H1 (cell line): ENCODE measurements around the gene MYRIP. TPM values are rescaled to one million over a fixed set of nuclear protein-coding genes. Genes with fewer than 3 reads are reported as not detected.

ENCODE experiments used
- CTCF ChIA-PET: fragments of 300-600 bp; sonication (Branson Sonifier 250); formaldehyde crosslinking; loops from one replicate; lab custom pipeline; 2021; ENCODE audit not compliant: partially characterized antibody; lab: Charles Lee
- POLR2A ChIA-PET: fragments of 300-600 bp; sonication (Branson Sonifier 250); formaldehyde crosslinking; loops from one replicate; lab custom pipeline; 2021; ENCODE audit warnings: inconsistent platforms; ENCODE audit not compliant: partially characterized antibody; lab: Charles Lee
- DNase-seq, 2 experiments: peaks; one replicate each; pipeline versions ENCODE4 v3.0.0 to v3.0.0-alpha.2; 2010 to 2022; ENCODE audit warnings: low spot score in 2 of 2, low read depth in 1 of 2, mixed read lengths in 1 of 2
- FAIRE-seq: peaks from 2 replicates; lab custom pipeline; 2011; peaks lifted over from hg19 to GRCh38; lab: Jason Lieb, UNC
- H2AFZ ChIP-seq: 2 replicates; pipeline ENCODE4 v1.8.1; 2012; ENCODE audit warnings: low read length, inconsistent platforms
- H2AK5ac ChIP-seq: 2 replicates; pipeline ENCODE4 v1.6.1; 2013; ENCODE audit warnings: low read depth, low read length
- H2BK120ac ChIP-seq: replicated peaks from 2 replicates; pipeline ENCODE3; 2013; ENCODE audit warnings: low read depth, low read length, inconsistent platforms
- H2BK12ac ChIP-seq: 2 replicates; pipeline ENCODE4 v1.6.1; 2013; ENCODE audit warnings: low read depth, low read length
- H2BK15ac ChIP-seq: 2 replicates; pipeline ENCODE4 v1.6.1; 2013; ENCODE audit warnings: low read length
- H2BK20ac ChIP-seq: 2 replicates; pipeline ENCODE4 v1.6.1; 2013; ENCODE audit warnings: low read length
- H2BK5ac ChIP-seq: 2 replicates; pipeline ENCODE4 v1.6.1; 2013; ENCODE audit warnings: low read depth, low read length
- H3K14ac ChIP-seq: 2 replicates; pipeline ENCODE4 v1.6.1; 2013; ENCODE audit warnings: inconsistent platforms; ENCODE audit not compliant: insufficient read length
- H3K18ac ChIP-seq: 2 replicates; pipeline ENCODE4 v1.6.1; 2013; ENCODE audit warnings: low read length; ENCODE audit errors: extremely low read depth
- H3K23ac ChIP-seq: 2 replicates; pipeline ENCODE4 v1.6.1; 2013; ENCODE audit warnings: inconsistent platforms; ENCODE audit not compliant: insufficient read length
- H3K23me2 ChIP-seq: 2 replicates; pipeline ENCODE4 v1.6.1; 2013; ENCODE audit warnings: low read depth, low read length
- H3K27ac ChIP-seq: 2 replicates; pipeline ENCODE4 v1.6.1; 2011; ENCODE audit warnings: low read depth, low read length, inconsistent platforms
- H3K27me3 ChIP-seq, 4 experiments: replicated peaks in 1 of 4; 1 replicate in 1 of 4; 2 replicates in 3 of 4; pipeline versions ENCODE4 v1.6.1 to v1.8.1; 2011 to 2013; ENCODE audit warnings: low read length in 3 of 4, mild to moderate bottlenecking in 3 of 4, inconsistent platforms in 2 of 4, mixed read lengths in 2 of 4, moderate library complexity in 1 of 4; ENCODE audit not compliant: control insufficient read depth in 3 of 4, insufficient read depth in 3 of 4; ENCODE audit errors: extremely low read depth in 1 of 4
- H3K36me3 ChIP-seq, 4 experiments: 2 replicates each; pipeline versions ENCODE4 v1.6.1 to v1.8.1; 2011 to 2013; ENCODE audit warnings: mild to moderate bottlenecking in 4 of 4, low read length in 3 of 4, moderate library complexity in 2 of 4, control low read depth in 1 of 4, inconsistent platforms in 1 of 4; ENCODE audit not compliant: insufficient read depth in 4 of 4, control insufficient read depth in 2 of 4
- H3K4ac ChIP-seq: replicated peaks from 2 replicates; pipeline ENCODE3; 2013; ENCODE audit warnings: low read length, low read depth, mixed read lengths, inconsistent platforms; ENCODE audit not compliant: insufficient read length
- H3K4me1 ChIP-seq, 4 experiments: replicated peaks in 1 of 4; 1 replicate in 1 of 4; 2 replicates in 3 of 4; pipeline versions ENCODE4 v1.6.1 to v1.8.1; 2011 to 2013; ENCODE audit warnings: low read length in 3 of 4, inconsistent platforms in 2 of 4, mixed read lengths in 1 of 4; ENCODE audit not compliant: insufficient read depth in 4 of 4, control insufficient read depth in 3 of 4
- H3K4me2 ChIP-seq, 2 experiments: 2 replicates each; pipeline versions ENCODE4 v1.6.1 to v1.8.1; 2011 to 2013; ENCODE audit warnings: low read depth in 2 of 2, low read length in 2 of 2, control low read depth in 1 of 2, inconsistent platforms in 1 of 2, mild to moderate bottlenecking in 1 of 2; ENCODE audit not compliant: insufficient read depth in 1 of 2
- H3K4me3 ChIP-seq, 4 experiments: fragments of 200-600, 300-600 bp in 1 of 4; sonication (generic), shearing (Covaris generic), sonication (Bioruptor Twin) in 1 of 4; 2 replicates each; pipeline versions ENCODE4 v1.5.1 to v1.8.1; 2011 to 2016; ENCODE audit warnings: low read length in 4 of 4, low read depth in 3 of 4, control low read depth in 2 of 4, inconsistent platforms in 2 of 4, mild to moderate bottlenecking in 2 of 4, mixed read lengths in 1 of 4, moderate library complexity in 1 of 4; ENCODE audit not compliant: insufficient read depth in 2 of 4; ENCODE audit errors: extremely low read depth in 1 of 4
- H3K56ac ChIP-seq: replicated peaks from 2 replicates; pipeline ENCODE3; 2013; ENCODE audit warnings: low read depth, mild to moderate bottlenecking, mixed read lengths, low read length, inconsistent platforms; ENCODE audit not compliant: insufficient read length
- H3K79me1 ChIP-seq: 2 replicates; pipeline ENCODE4 v1.6.1; 2013; ENCODE audit warnings: low read depth, low read length, control low read depth
- H3K79me2 ChIP-seq, 2 experiments: 2 replicates each; pipeline versions ENCODE4 v1.6.1 to v1.8.1; 2012 to 2013; ENCODE audit warnings: low read length in 2 of 2, mild to moderate bottlenecking in 2 of 2, inconsistent platforms in 1 of 2; ENCODE audit not compliant: insufficient read depth in 2 of 2, control insufficient read depth in 1 of 2
- H3K9ac ChIP-seq, 4 experiments: replicated peaks in 1 of 4; 1 replicate in 1 of 4; 2 replicates in 3 of 4; pipeline versions ENCODE4 v1.6.1 to v1.8.1; 2011 to 2013; ENCODE audit warnings: low read depth in 3 of 4, low read length in 3 of 4, control low read depth in 2 of 4, mild to moderate bottlenecking in 2 of 4, moderate library complexity in 2 of 4, inconsistent platforms in 1 of 4; ENCODE audit errors: extremely low read depth in 1 of 4
- H3K9me3 ChIP-seq, 2 experiments: 2 replicates each; pipeline versions ENCODE4 v1.6.1 to v1.8.1; 2012 to 2013; ENCODE audit warnings: mild to moderate bottlenecking in 2 of 2, moderate library complexity in 2 of 2, control low read depth in 1 of 2, inconsistent platforms in 1 of 2, low read depth in 1 of 2, low read length in 1 of 2, mixed read lengths in 1 of 2; ENCODE audit not compliant: insufficient read depth in 2 of 2
- H4K20me1 ChIP-seq, 2 experiments: replicated peaks in 1 of 2; 2 replicates each; pipeline versions ENCODE3 to v1.8.1; 2011 to 2013; ENCODE audit warnings: inconsistent platforms in 2 of 2, low read length in 2 of 2, mild to moderate bottlenecking in 1 of 2; ENCODE audit not compliant: insufficient read depth in 2 of 2, control insufficient read depth in 1 of 2
- H4K5ac ChIP-seq: 2 replicates; pipeline ENCODE4 v1.6.1; 2013; ENCODE audit warnings: low read length, low read depth, mixed read lengths, inconsistent platforms; ENCODE audit not compliant: insufficient read length
- H4K8ac ChIP-seq: 2 replicates; pipeline ENCODE4 v1.8.0; 2013; ENCODE audit warnings: mild to moderate bottlenecking, moderate library complexity, low read length, inconsistent platforms; ENCODE audit not compliant: insufficient read depth; ENCODE audit errors: extremely low read depth
- H4K91ac ChIP-seq: replicated peaks from 2 replicates; pipeline ENCODE3; 2013; ENCODE audit warnings: low read length, mixed read lengths, inconsistent platforms; ENCODE audit not compliant: insufficient read length
- CHD1 ChIP-seq: IDR thresholded peaks from 2 replicates; pipeline ENCODE4 v1.6.1; 2012; ENCODE audit warnings: low read depth, low read length, improper control_type of control experiment
- CHD2 ChIP-seq: IDR thresholded peaks from 2 replicates; pipeline ENCODE4 v1.6.1; 2012; ENCODE audit warnings: low read length, improper control_type of control experiment
- EZH2 ChIP-seq: fragments of 200-600 bp; sonication (generic); IDR thresholded peaks from 2 replicates; pipeline ENCODE4 v1.7.1; 2012; ENCODE audit warnings: low read depth, mild to moderate bottlenecking, moderate library complexity, low read length, inconsistent platforms; ENCODE audit not compliant: severe bottlenecking
- HDAC6 ChIP-seq: IDR thresholded peaks from one replicate; pipeline ENCODE4 v1.7.1; 2012; ENCODE audit warnings: low read depth, mild to moderate bottlenecking, inconsistent platforms, low read length, moderate library complexity
- KDM1A ChIP-seq: fragments of 200-600, 300-600 bp; sonication (generic); IDR thresholded peaks from 2 replicates; pipeline ENCODE4 v1.7.1; 2016; ENCODE audit warnings: mild to moderate bottlenecking, low read length, borderline replicate concordance
- KDM4A ChIP-seq: IDR thresholded peaks from one replicate; pipeline ENCODE4 v1.7.1; 2012; ENCODE audit warnings: low read depth, mild to moderate bottlenecking, moderate library complexity, low read length, inconsistent platforms; ENCODE audit not compliant: severe bottlenecking
- KDM5A ChIP-seq: fragments of 200-600 bp; IDR thresholded peaks from 2 replicates; pipeline ENCODE4 v1.7.1; 2012; ENCODE audit warnings: mild to moderate bottlenecking, low read length, inconsistent platforms, mixed read lengths
- MAFK ChIP-seq: IDR thresholded peaks from 2 replicates; pipeline ENCODE4 v1.6.1; 2012; ENCODE audit warnings: low read depth, mild to moderate bottlenecking, improper control_type of control experiment, low read length
- MAX ChIP-seq: IDR thresholded peaks from 2 replicates; pipeline ENCODE4 v1.6.1; 2012; ENCODE audit warnings: inconsistent platforms
- USF2 ChIP-seq: IDR thresholded peaks from 2 replicates; pipeline ENCODE4 v1.6.1; 2011; ENCODE audit warnings: low read length, improper control_type of control experiment
- WGBS, 2 experiments: shearing (Covaris generic) in 1 of 2; methylation state at CpG; one replicate each; pipeline versions ENCODE4 v1.1.6 to v1.1.7; 2013 to 2015; ENCODE audit warnings: low lambda C conversion rate in 2 of 2, mixed read lengths in 2 of 2, inconsistent platforms in 1 of 2, low coverage in 1 of 2, missing lambda C conversion rate in 1 of 2; ENCODE audit not compliant: insufficient replicate concordance in 2 of 2, insufficient coverage in 1 of 2, insufficient read length in 1 of 2; ENCODE audit errors: extremely low coverage in 1 of 2, missing lambda C conversion rate in 1 of 2; 5-methylcytosine and 5-hydroxymethylcytosine counted together
- polyA plus RNA-seq, 7 experiments: library from polyadenylated mRNA; depleted of rRNA in 3 of 7; stranded (reverse) in 5 of 7; unstranded in 2 of 7; fragments of >200 nt in 5 of 7; fragments of 200-250 nt in 2 of 7; gene quantifications; 1 replicate in 5 of 7; 2 replicates in 1 of 7; 4 replicates in 1 of 7; pipeline versions ENCODE4 v1.2.1 to v1.2.3, GENCODE V29; 2011 to 2013; ENCODE audit warnings: missing spikeins in 2 of 7, mixed read lengths in 2 of 7
- total RNA-seq: library from RNA; stranded (reverse); fragmentation: NEBNext Ultra II Directional; extraction: Animal tissue kit (Norgen Biotek cat#: 25700); gene quantifications from 2 replicates; pipeline ENCODE4 v1.2.1, GENCODE V29; 2021
- TF ChIP-seq, protein P1 (sequence below): IDR thresholded peaks from 2 replicates; pipeline ENCODE4 v1.6.1; 2012; ENCODE audit warnings: low read length, inconsistent platforms

MYRIP gene
- total and polyA plus RNA-seq, 2 of the 8 experiments (the other 6 are each of a cell fraction or from before 2014, with no cell fraction given) = 0.54 to 4.3 TPM

GRCh38 chr3:40298075-40298474 is 488.7 kb downstream of the MYRIP start:
- no peaks in the 10 kb centered on the region for H3K23me2 ChIP-seq
- ChIA-PET POLR2A (interaction anchor here (1.5 kb wide), 1 partner anchor 11 kb away, joined by 4 read pairs; the partner anchor contains the start of gene EIF1B), CTCF (interaction anchor here (1.5 to 1.9 kb wide), 2 partner anchors 106 to 117 kb away, joined by 4 to 5 read pairs; no protein-coding TSS in a partner anchor)
- no peak overlapping the region for H4K8ac ChIP-seq
- H2BK20ac ChIP-seq = no peak overlapping the region
- H4K91ac ChIP-seq = no peak overlapping the region
- no peak overlapping the region for H3K14ac ChIP-seq
- no peak for DNase-seq
- no peaks in the 10 kb centered on the region for H3K27me3 ChIP-seq
- no peak overlapping the region for H2AK5ac ChIP-seq
- H3K36me3 ChIP-seq = no peaks in the 10 kb centered on the region
- no peak overlapping the region for H2BK120ac ChIP-seq
- H3K23ac ChIP-seq = no peak overlapping the region
- 88% methylated on average over 2 of the region's 2 CpGs; no CpG with 5 or more reads in 1 of the 2 experiments for WGBS, 2 experiments
- FAIRE-seq = no peak
- H4K20me1 ChIP-seq = no peaks in the 10 kb centered on the region
- H3K9ac ChIP-seq = no peak overlapping the region
- no peak overlapping the region for H3K56ac ChIP-seq
- no peak overlapping the region for H3K4ac ChIP-seq
- H2AFZ ChIP-seq = no peak overlapping the region
- H3K4me2 ChIP-seq = no peak overlapping the region
- no peak overlapping the region for H2BK12ac ChIP-seq
- H2BK15ac ChIP-seq = no peak overlapping the region
- H4K5ac ChIP-seq = no peak overlapping the region
- no peak overlapping the region for H2BK5ac ChIP-seq
- H3K4me3 ChIP-seq = no peak overlapping the region
- H3K9me3 ChIP-seq = no peaks in the 10 kb centered on the region
- no peaks in the 10 kb centered on the region for H3K79me1 ChIP-seq
- peaks cover 0 to 4% (median under 1%) of the 10 kb centered on the region in 4 experiments; a peak in 4 of 7 replicates for H3K4me1 ChIP-seq
- H3K18ac ChIP-seq = no peak overlapping the region
- H3K79me2 ChIP-seq = no peaks in the 10 kb centered on the region
- H3K27ac ChIP-seq = no peak overlapping the region
- no peak for TF ChIP-seq EZH2
- no peak for TF ChIP-seq MAFK
- no peak for TF ChIP-seq HDAC6
- TF ChIP-seq KDM5A = no peak
- TF ChIP-seq CHD2 = no peak
- TF ChIP-seq USF2 = no peak
- TF ChIP-seq CHD1 = no peak
- no peak for TF ChIP-seq KDM1A
- TF ChIP-seq, protein P1, sequence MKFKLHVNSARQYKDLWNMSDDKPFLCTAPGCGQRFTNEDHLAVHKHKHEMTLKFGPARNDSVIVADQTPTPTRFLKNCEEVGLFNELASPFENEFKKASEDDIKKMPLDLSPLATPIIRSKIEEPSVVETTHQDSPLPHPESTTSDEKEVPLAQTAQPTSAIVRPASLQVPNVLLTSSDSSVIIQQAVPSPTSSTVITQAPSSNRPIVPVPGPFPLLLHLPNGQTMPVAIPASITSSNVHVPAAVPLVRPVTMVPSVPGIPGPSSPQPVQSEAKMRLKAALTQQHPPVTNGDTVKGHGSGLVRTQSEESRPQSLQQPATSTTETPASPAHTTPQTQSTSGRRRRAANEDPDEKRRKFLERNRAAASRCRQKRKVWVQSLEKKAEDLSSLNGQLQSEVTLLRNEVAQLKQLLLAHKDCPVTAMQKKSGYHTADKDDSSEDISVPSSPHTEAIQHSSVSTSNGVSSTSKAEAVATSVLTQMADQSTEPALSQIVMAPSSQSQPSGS = no peak
- TF ChIP-seq KDM4A = no peak
- no peak for TF ChIP-seq MAX
